Uterus (tissue), 2 donors: ENCODE results near the gene P2RX2.

Experiments
- CTCF ChIP-seq, 4 experiments: fragments of 200-600 bp in 2 of 4; fragments of 450-650 bp in 2 of 4; sonication (generic) in 2 of 4; IDR thresholded peaks; one replicate each; pipeline ENCODE4 v1.5.1; 2016 to 2019; ENCODE audit warnings: antibody characterized with exemption in 4 of 4, mild to moderate bottlenecking in 2 of 4, moderate library complexity in 1 of 4
- POLR2A ChIP-seq, 2 donors: fragments of 450-650 bp; IDR thresholded peaks; one replicate each; pipeline ENCODE4 v1.6.1; 2016; ENCODE audit warnings: antibody characterized with exemption in 2 of 2, mild to moderate bottlenecking in 1 of 2, moderate library complexity in 1 of 2

- no peak for TF ChIP-seq POLR2A (IDR thresholded peaks at IDR 0.05)
- TF ChIP-seq CTCF (IDR thresholded peaks at IDR 0.05): no peak
Measured at GRCh38 chr12:132582058-132582420, 36.5 kb upstream of the P2RX2 start.
